Fibroblast of villous mesenchyme (primary cell): ENCODE results near the gene DPM2. TPM values are rescaled to one million over a fixed set of nuclear protein-coding genes. Genes with fewer than 3 reads are reported as not detected.

ENCODE experiments used
- DNase-seq: peaks from one replicate; pipeline ENCODE4 v3.0.0-alpha.2; 2010; ENCODE audit warnings: low read depth
- H3K4me3 ChIP-seq: 2 replicates; pipeline ENCODE4 v1.5.1; 2011; ENCODE audit warnings: low read depth, mild to moderate bottlenecking, low read length
- CTCF ChIP-seq: IDR thresholded peaks from 2 replicates; pipeline ENCODE4 v1.5.1; 2012; ENCODE audit warnings: low read depth, mild to moderate bottlenecking, low read length; ENCODE audit not compliant: insufficient read depth
- total RNA-seq: library from RNA; depleted of rRNA; stranded (reverse); fragments of >200 nt; gene quantifications from 2 replicates; pipeline ENCODE4 v1.2.3, GENCODE V29; 2012

The DPM2 gene
- total RNA-seq, 1 donor, result 11.2 TPM

- no peak for TF ChIP-seq CTCF
- DNase-seq, result no peak
- H3K4me3 ChIP-seq, result peak overlapping the region; percentile 88
Measured at GRCh38 chr9:127977009-127977883, 39.6 kb upstream of the DPM2 start.

GRCh38 chr9:127976498-127976897 lies 38.8 kb upstream of the DPM2 start:
- H3K4me3 ChIP-seq, result no peak overlapping the region
- no peak for DNase-seq
- TF ChIP-seq CTCF, result no peak

GRCh38 chr9:127975376-127976315 lies 38.0 kb upstream of the DPM2 start:
- TF ChIP-seq CTCF, result no peak
- no peak overlapping the region for H3K4me3 ChIP-seq
- DNase-seq, result no peak

- no peak for TF ChIP-seq CTCF
- H3K4me3 ChIP-seq, result no peak overlapping the region
- DNase-seq, result peak; percentile 33
Measured at GRCh38 chr9:127974769-127975261, 37.2 kb upstream of the DPM2 start.

- DNase-seq, result no peak
- TF ChIP-seq CTCF, result no peak
- H3K4me3 ChIP-seq, result no peak overlapping the region
Measured at GRCh38 chr9:127974001-127974768, 36.5 kb upstream of the DPM2 start.
